ENCODE results near the gene P2RY14. TPM values are rescaled to one million over a fixed set of nuclear protein-coding genes. Genes with fewer than 3 reads are reported as not detected.

The P2RY14 gene
- polyA plus RNA-seq, 1 donor (not counting 4 experiments of a cell fraction or from before 2014, with no cell fraction given), result not detected

DNA sequence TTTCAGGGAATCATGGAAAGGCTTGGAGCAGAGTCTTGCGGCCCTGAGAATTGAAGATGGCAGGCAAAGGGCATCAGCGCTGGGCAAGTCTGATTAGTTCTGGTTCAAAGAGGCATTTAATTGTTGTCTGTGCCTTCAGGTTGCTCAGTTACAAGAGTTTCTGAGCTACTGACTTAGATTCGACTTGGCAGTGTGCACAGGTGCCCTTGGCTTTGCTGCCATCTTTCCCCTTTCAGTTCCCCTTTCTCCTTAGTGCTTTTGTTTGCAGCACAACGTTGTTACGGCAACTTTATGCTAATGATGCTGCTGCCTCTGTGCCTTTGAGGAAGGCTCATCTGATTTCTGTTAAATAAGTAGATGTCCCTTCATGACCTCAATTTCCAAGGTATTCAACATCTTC is 12.5 kb downstream of the P2RY14 start:
- Histone ChIP-seq H3K27me3 (ENCODE audit: control insufficient read depth, extremely low read depth, insufficient read depth, low read length) (no peaks in the 10 kb centered on the region), H3K9me1 (ENCODE audit: control insufficient read depth, extremely low read depth, insufficient read depth, low read length) (no peaks in the 10 kb centered on the region), H3K27ac (ENCODE audit: control insufficient read depth, insufficient read depth, low read length) (no peak overlapping the region), H3K79me2 (ENCODE audit: control insufficient read depth, insufficient read depth, low read length) (no peaks in the 10 kb centered on the region), H3K36me3 (ENCODE audit: control insufficient read depth in 2 of 2, extremely low read depth in 1 of 2, insufficient read depth in 2 of 2, low read length in 2 of 2) (no peaks in the 10 kb centered on the region), H3K4me2 (ENCODE audit: control insufficient read depth, extremely low read depth, insufficient read depth, low read depth, low read length) (no peak overlapping the region), H3K9me3 (ENCODE audit: control insufficient read depth, low read depth, low read length) (no peaks in the 10 kb centered on the region), H2AFZ (ENCODE audit: control insufficient read depth, low read length) (no peak overlapping the region), H3K4me1 (ENCODE audit: control insufficient read depth, extremely low read depth, insufficient read depth, low read length) (no peaks in the 10 kb centered on the region), H4K20me1 (ENCODE audit: control insufficient read depth, extremely low read depth, insufficient read depth, low read length) (no peaks in the 10 kb centered on the region), H3K4me3 (ENCODE audit: control insufficient read depth in 2 of 3, extremely low read depth in 1 of 3, insufficient read depth in 2 of 3, low read depth in 1 of 3, low read length in 3 of 3) (no peak overlapping the region), H3K9ac (ENCODE audit: control insufficient read depth, extremely low read depth, insufficient read depth, low read length) (no peak overlapping the region)
- FAIRE-seq, result no peak
- TF ChIP-seq, protein P1, sequence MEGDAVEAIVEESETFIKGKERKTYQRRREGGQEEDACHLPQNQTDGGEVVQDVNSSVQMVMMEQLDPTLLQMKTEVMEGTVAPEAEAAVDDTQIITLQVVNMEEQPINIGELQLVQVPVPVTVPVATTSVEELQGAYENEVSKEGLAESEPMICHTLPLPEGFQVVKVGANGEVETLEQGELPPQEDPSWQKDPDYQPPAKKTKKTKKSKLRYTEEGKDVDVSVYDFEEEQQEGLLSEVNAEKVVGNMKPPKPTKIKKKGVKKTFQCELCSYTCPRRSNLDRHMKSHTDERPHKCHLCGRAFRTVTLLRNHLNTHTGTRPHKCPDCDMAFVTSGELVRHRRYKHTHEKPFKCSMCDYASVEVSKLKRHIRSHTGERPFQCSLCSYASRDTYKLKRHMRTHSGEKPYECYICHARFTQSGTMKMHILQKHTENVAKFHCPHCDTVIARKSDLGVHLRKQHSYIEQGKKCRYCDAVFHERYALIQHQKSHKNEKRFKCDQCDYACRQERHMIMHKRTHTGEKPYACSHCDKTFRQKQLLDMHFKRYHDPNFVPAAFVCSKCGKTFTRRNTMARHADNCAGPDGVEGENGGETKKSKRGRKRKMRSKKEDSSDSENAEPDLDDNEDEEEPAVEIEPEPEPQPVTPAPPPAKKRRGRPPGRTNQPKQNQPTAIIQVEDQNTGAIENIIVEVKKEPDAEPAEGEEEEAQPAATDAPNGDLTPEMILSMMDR (optimal IDR thresholded peaks at IDR 0.05 in 1 of 3, IDR thresholded peaks at IDR 0.05 in 1 of 3, conservative IDR thresholded peaks at IDR 0.05 in 1 of 3; ENCODE audit: extremely low read depth in 1 of 3, insufficient read depth in 2 of 3, low read length in 3 of 3), result no peak
- TF ChIP-seq EZH2 (IDR thresholded peaks at IDR 0.05; ENCODE audit: low read length), result no peak
- DNase-seq (ENCODE audit: low read depth, low spot score), result no peak
- dilution Hi-C loops (cut with MboI; ENCODE audit: extremely low pct_ligation_motif_present, low sequenced_read_pairs), result no loop called here

DNA sequence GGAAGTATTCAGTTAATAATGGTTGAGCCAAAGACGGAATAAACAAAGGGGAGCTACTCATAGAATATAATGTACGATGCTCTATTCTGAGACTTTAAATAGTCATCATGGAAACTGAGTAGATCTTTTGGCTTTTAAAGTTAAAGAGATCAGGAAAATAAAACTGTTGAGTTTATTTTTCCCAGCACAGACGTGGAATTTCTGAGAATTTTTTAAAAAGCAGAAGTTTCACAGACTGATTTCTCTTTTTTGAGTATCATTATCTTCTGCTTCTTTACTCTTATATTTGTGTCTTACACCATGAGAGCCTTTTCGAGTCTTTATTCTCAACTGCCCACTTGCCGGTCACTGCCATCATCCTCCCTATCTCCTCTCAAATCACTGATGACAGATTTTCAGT is 13.2 kb downstream of the P2RY14 start:
- Histone ChIP-seq H3K36me3 (ENCODE audit: control insufficient read depth in 2 of 2, extremely low read depth in 1 of 2, insufficient read depth in 2 of 2, low read length in 2 of 2) (no peaks in the 10 kb centered on the region), H3K9me3 (ENCODE audit: control insufficient read depth, low read depth, low read length) (no peaks in the 10 kb centered on the region), H3K4me2 (ENCODE audit: control insufficient read depth, extremely low read depth, insufficient read depth, low read depth, low read length) (no peak overlapping the region), H3K4me3 (ENCODE audit: control insufficient read depth in 2 of 3, extremely low read depth in 1 of 3, insufficient read depth in 2 of 3, low read depth in 1 of 3, low read length in 3 of 3) (no peak overlapping the region), H3K4me1 (ENCODE audit: control insufficient read depth, extremely low read depth, insufficient read depth, low read length) (no peaks in the 10 kb centered on the region), H3K79me2 (ENCODE audit: control insufficient read depth, insufficient read depth, low read length) (no peaks in the 10 kb centered on the region), H3K9ac (ENCODE audit: control insufficient read depth, extremely low read depth, insufficient read depth, low read length) (no peak overlapping the region), H4K20me1 (ENCODE audit: control insufficient read depth, extremely low read depth, insufficient read depth, low read length) (no peaks in the 10 kb centered on the region), H3K27ac (ENCODE audit: control insufficient read depth, insufficient read depth, low read length) (no peak overlapping the region), H3K27me3 (ENCODE audit: control insufficient read depth, extremely low read depth, insufficient read depth, low read length) (no peaks in the 10 kb centered on the region), H3K9me1 (ENCODE audit: control insufficient read depth, extremely low read depth, insufficient read depth, low read length) (no peaks in the 10 kb centered on the region), H2AFZ (ENCODE audit: control insufficient read depth, low read length) (no peak overlapping the region)
- dilution Hi-C loops (cut with MboI; ENCODE audit: extremely low pct_ligation_motif_present, low sequenced_read_pairs), result no loop called here
- TF ChIP-seq, protein P1 (optimal IDR thresholded peaks at IDR 0.05 in 1 of 3, IDR thresholded peaks at IDR 0.05 in 1 of 3, conservative IDR thresholded peaks at IDR 0.05 in 1 of 3; ENCODE audit: extremely low read depth in 1 of 3, insufficient read depth in 2 of 3, low read length in 3 of 3), result no peak
- no peak for TF ChIP-seq EZH2 (IDR thresholded peaks at IDR 0.05; ENCODE audit: low read length)
- DNase-seq (ENCODE audit: low read depth, low spot score) (no peak), FAIRE-seq (no peak)
